ENCODE measurements around the gene MORC3. TPM values are rescaled to one million over a fixed set of nuclear protein-coding genes. Genes with fewer than 3 reads are reported as not detected.

Gene MORC3
- total RNA-seq, 1 donor from 2014 or later: 68.7 TPM

- Histone ChIP-seq H3K4me1 (no peaks in the 10 kb centered on the region), H3K4me2 (no peak overlapping the region), H3K9me3 (ENCODE audit: low read depth) (no peaks in the 10 kb centered on the region), H3K27ac (no peak overlapping the region), H3K4me3 (no peak overlapping the region), H3F3A (ENCODE audit: low read depth) (no peaks in the 10 kb centered on the region), H4K20me1 (ENCODE audit: low read depth) (no peaks in the 10 kb centered on the region), H3K27me3 (no peaks in the 10 kb centered on the region), H2AFZ (replicated peaks) (no peak overlapping the region), H3K79me2 (ENCODE audit: low read depth) (no peaks in the 10 kb centered on the region), H3K9ac (no peak overlapping the region), H3K36me3 (no peaks in the 10 kb centered on the region)
- H3K4me1 Mint-ChIP-seq: no peaks in the 10 kb centered on the region
- DNase-seq (ENCODE audit: low spot score): no peak
- no peak overlapping the region for H3K27ac Mint-ChIP-seq
- TF ChIP-seq EZH2phosphoT487 (IDR thresholded peaks at IDR 0.05) (no peak), EZH2 (IDR thresholded peaks at IDR 0.05) (no peak), CTCF (IDR thresholded peaks at IDR 0.05) (no peak)
- H3K27me3 Mint-ChIP-seq (ENCODE audit: insufficient read depth, low read depth): peaks cover 8% of the 10 kb centered on the region
- H3K36me3 Mint-ChIP-seq: peaks cover 3% of the 10 kb centered on the region
- no peaks in the 10 kb centered on the region for H3K9me3 Mint-ChIP-seq
- no peak overlapping the region for H3K4me3 Mint-ChIP-seq
Measured at GRCh38 chr21:36297406-36297937, 22.5 kb upstream of the MORC3 start.

- Histone ChIP-seq H3K9ac (no peak overlapping the region), H3K9me3 (ENCODE audit: low read depth) (no peaks in the 10 kb centered on the region), H4K20me1 (ENCODE audit: low read depth) (no peaks in the 10 kb centered on the region), H3K4me2 (no peak overlapping the region), H3F3A (ENCODE audit: low read depth) (no peaks in the 10 kb centered on the region), H3K79me2 (ENCODE audit: low read depth) (no peaks in the 10 kb centered on the region), H3K27me3 (no peaks in the 10 kb centered on the region), H2AFZ (replicated peaks) (no peak overlapping the region), H3K4me1 (no peaks in the 10 kb centered on the region), H3K36me3 (no peaks in the 10 kb centered on the region), H3K4me3 (no peak overlapping the region), H3K27ac (no peak overlapping the region)
- Mint-ChIP-seq H3K9me3 (no peaks in the 10 kb centered on the region), H3K36me3 (peaks cover 3% of the 10 kb centered on the region), H3K4me1 (no peaks in the 10 kb centered on the region), H3K27me3 (ENCODE audit: insufficient read depth, low read depth) (peaks cover 8% of the 10 kb centered on the region), H3K4me3 (no peak overlapping the region), H3K27ac (no peak overlapping the region)
- TF ChIP-seq CTCF (IDR thresholded peaks at IDR 0.05): no peak
- TF ChIP-seq EZH2phosphoT487 (IDR thresholded peaks at IDR 0.05): no peak
- TF ChIP-seq EZH2 (IDR thresholded peaks at IDR 0.05): no peak
- DNase-seq (ENCODE audit: low spot score): no peak
Measured at GRCh38 chr21:36297938-36298572, 21.9 kb upstream of the MORC3 start.

GRCh38 chr21:36306872-36307534, 13.0 kb upstream of the MORC3 start:
- Histone ChIP-seq H2AFZ (replicated peaks) (no peak overlapping the region), H3K79me2 (ENCODE audit: low read depth) (no peaks in the 10 kb centered on the region), H3K36me3 (no peaks in the 10 kb centered on the region), H3K4me3 (no peak overlapping the region), H3F3A (ENCODE audit: low read depth) (no peaks in the 10 kb centered on the region), H3K4me2 (no peak overlapping the region), H3K27me3 (no peaks in the 10 kb centered on the region), H3K27ac (no peak overlapping the region), H3K4me1 (no peaks in the 10 kb centered on the region), H4K20me1 (ENCODE audit: low read depth) (no peaks in the 10 kb centered on the region), H3K9me3 (ENCODE audit: low read depth) (no peaks in the 10 kb centered on the region), H3K9ac (no peak overlapping the region)
- Mint-ChIP-seq H3K9me3 (peaks cover 14% of the 10 kb centered on the region), H3K27me3 (ENCODE audit: insufficient read depth, low read depth) (peaks cover 2% of the 10 kb centered on the region), H3K4me3 (no peak overlapping the region), H3K4me1 (no peaks in the 10 kb centered on the region), H3K27ac (no peak overlapping the region), H3K36me3 (no peaks in the 10 kb centered on the region)
- no peak for DNase-seq (ENCODE audit: low spot score)
- TF ChIP-seq CTCF (IDR thresholded peaks at IDR 0.05) (no peak), EZH2phosphoT487 (IDR thresholded peaks at IDR 0.05) (no peak), EZH2 (IDR thresholded peaks at IDR 0.05) (no peak)

Data from neural progenitor cell (in vitro differentiated cells).